DND-41 (cell line): Measurements from ENCODE around the gene PREX1.

Source experiments
- ATAC-seq: fragments of 200-7000 bp; cut with Tn5 transposase; 3 replicates; pipeline ENCODE4 v1.9.1; 2021; ENCODE audit warnings: low read depth; ENCODE audit not compliant: insufficient read depth
- DNase-seq: peaks from one replicate; pipeline ENCODE4 v3.0.0-alpha.2; 2020
- H2AFZ ChIP-seq: 2 replicates; pipeline ENCODE4 v1.6.0; 2012; ENCODE audit warnings: low read depth, low read length
- H3K27ac ChIP-seq: 2 replicates; pipeline ENCODE4 v1.5.1; 2012; ENCODE audit warnings: low read length, inconsistent platforms
- H3K27me3 ChIP-seq: fragments of 200-600 bp; sonication (generic); 2 replicates; pipeline ENCODE4 v1.6.0; 2012; ENCODE audit warnings: low read length, mild to moderate bottlenecking, inconsistent platforms; ENCODE audit not compliant: insufficient read depth, poor library complexity
- H3K36me3 ChIP-seq: 2 replicates; pipeline ENCODE4 v1.5.1; 2012; ENCODE audit warnings: low read length, inconsistent platforms; ENCODE audit not compliant: insufficient read depth
- H3K4me1 ChIP-seq: 2 replicates; pipeline ENCODE4 v1.5.1; 2012; ENCODE audit warnings: mild to moderate bottlenecking, low read length; ENCODE audit not compliant: insufficient read depth
- H3K4me2 ChIP-seq: 2 replicates; pipeline ENCODE4 v1.6.0; 2012; ENCODE audit warnings: mild to moderate bottlenecking, moderate library complexity, low read length, inconsistent platforms; ENCODE audit not compliant: insufficient read depth
- H3K4me3 ChIP-seq, 2 experiments: fragments of 200-600 bp in 1 of 2; shearing (Covaris generic) in 1 of 2; 2 replicates each; pipeline ENCODE4 v1.5.1; 2012 to 2016; ENCODE audit warnings: inconsistent platforms in 2 of 2, low read length in 2 of 2, mild to moderate bottlenecking in 2 of 2, low read depth in 1 of 2, moderate library complexity in 1 of 2
- H3K79me2 ChIP-seq: 2 replicates; pipeline ENCODE4 v1.6.0; 2012; ENCODE audit warnings: low read length, inconsistent platforms; ENCODE audit not compliant: insufficient read depth
- H3K9ac ChIP-seq: 2 replicates; pipeline ENCODE4 v1.6.0; 2012; ENCODE audit warnings: low read depth, mild to moderate bottlenecking, inconsistent platforms, low read length, moderate library complexity
- H3K9me3 ChIP-seq: 2 replicates; pipeline ENCODE4 v1.5.1; 2012; ENCODE audit warnings: low read length, moderate library complexity, mild to moderate bottlenecking, inconsistent platforms; ENCODE audit not compliant: insufficient read depth, severe bottlenecking
- H4K20me1 ChIP-seq: 2 replicates; pipeline ENCODE4 v1.6.0; 2012; ENCODE audit warnings: low read length; ENCODE audit not compliant: insufficient read depth
- CTCF ChIP-seq: IDR thresholded peaks from 2 replicates; pipeline ENCODE4 v1.5.1; 2012; ENCODE audit warnings: borderline replicate concordance, low read length, moderate library complexity, mild to moderate bottlenecking; ENCODE audit not compliant: poor library complexity, severe bottlenecking; ENCODE audit errors: extremely low read depth
- EZH2 ChIP-seq: IDR thresholded peaks from 3 replicates; pipeline ENCODE4 v1.6.1; 2012; ENCODE audit warnings: borderline replicate concordance, low read depth, mild to moderate bottlenecking, moderate library complexity, low read length, inconsistent platforms; ENCODE audit not compliant: severe bottlenecking

PREX1 gene

GRCh38 chr20:48667889-48668413 lies 159.8 kb downstream of the PREX1 start:
- H3K4me2 ChIP-seq, result no peak overlapping the region
- no peaks in the 10 kb centered on the region for H3K79me2 ChIP-seq
- no peaks in the 10 kb centered on the region; the same call in 1 of the 2 replicates for H4K20me1 ChIP-seq
- no peak overlapping the region for H3K27ac ChIP-seq
- no peak overlapping the region for H3K4me3 ChIP-seq
- DNase-seq, result no peak
- H3K36me3 ChIP-seq, result no peaks in the 10 kb centered on the region
- H3K9me3 ChIP-seq, result no peaks in the 10 kb centered on the region
- no peaks in the 10 kb centered on the region for H3K27me3 ChIP-seq
- TF ChIP-seq EZH2 (no peak), CTCF (no peak)
- no peaks in the 10 kb centered on the region for H3K4me1 ChIP-seq
- no peak overlapping the region for H2AFZ ChIP-seq
- no peak for ATAC-seq
- H3K9ac ChIP-seq, result no peak overlapping the region

GRCh38 chr20:48667481-48667880 lies 160.3 kb downstream of the PREX1 start:
- Histone ChIP-seq H3K4me2 (no peak overlapping the region), H3K27me3 (no peaks in the 10 kb centered on the region), H3K27ac (no peak overlapping the region), H3K79me2 (no peaks in the 10 kb centered on the region), H3K4me1 (no peaks in the 10 kb centered on the region), H4K20me1 (no peaks in the 10 kb centered on the region; the same call in 1 of the 2 replicates), H3K36me3 (no peaks in the 10 kb centered on the region), H3K9me3 (no peaks in the 10 kb centered on the region), H2AFZ (no peak overlapping the region), H3K9ac (no peak overlapping the region), H3K4me3 (no peak overlapping the region)
- TF ChIP-seq EZH2, result no peak
- no peak for TF ChIP-seq CTCF
- ATAC-seq (no peak), DNase-seq (no peak)

- no peak for ATAC-seq
- Histone ChIP-seq H3K4me2 (no peak overlapping the region), H3K79me2 (no peaks in the 10 kb centered on the region), H3K4me1 (no peaks in the 10 kb centered on the region), H3K9me3 (no peaks in the 10 kb centered on the region), H2AFZ (no peak overlapping the region), H3K4me3 (no peak overlapping the region), H3K9ac (no peak overlapping the region), H3K36me3 (no peaks in the 10 kb centered on the region), H3K27ac (no peak overlapping the region), H4K20me1 (no peaks in the 10 kb centered on the region), H3K27me3 (no peaks in the 10 kb centered on the region)
- no peak for TF ChIP-seq EZH2
- no peak for TF ChIP-seq CTCF
- DNase-seq, result no peak
These were observed 162.0 kb downstream of the PREX1 start for GRCh38 chr20:48665785-48666184.

- Histone ChIP-seq H3K79me2 (no peaks in the 10 kb centered on the region), H3K9me3 (no peaks in the 10 kb centered on the region), H3K27ac (no peak overlapping the region), H3K27me3 (no peaks in the 10 kb centered on the region), H3K9ac (no peak overlapping the region), H3K4me3 (no peak overlapping the region), H3K4me2 (no peak overlapping the region), H4K20me1 (no peaks in the 10 kb centered on the region), H3K36me3 (no peaks in the 10 kb centered on the region), H2AFZ (no peak overlapping the region), H3K4me1 (no peaks in the 10 kb centered on the region)
- no peak for DNase-seq
- TF ChIP-seq CTCF, result no peak
- no peak for TF ChIP-seq EZH2
- ATAC-seq, result no peak
These were observed 165.1 kb downstream of the PREX1 start for GRCh38 chr20:48662711-48663110.
